Activated naive CD4-positive, alpha-beta T cell treated with anti-CD3 and anti-CD28 coated beads for 36 hours (primary cell): Measurements from ENCODE around the gene PRKD1. TPM values are rescaled to one million over a fixed set of nuclear protein-coding genes. Genes with fewer than 3 reads are reported as not detected.
"Not testable (repeated sequence)": the region's sequence is repeated elsewhere in the genome, so short reads cannot be mapped to it uniquely, and the experiment has no call there.

ENCODE experiments used
- CTCF ChIA-PET: fragments of 350-600 bp; sonication (Branson Sonifier 250); formaldehyde crosslinking; loops from one replicate; lab custom pipeline; 2021; ENCODE audit warnings: antibody characterized with exemption; lab: Charles Lee
- DNase-seq: peaks from one replicate; pipeline ENCODE4 v3.0.0-alpha.2; 2020
- H3K27ac Mint-ChIP-seq: one replicate; pipeline ENCODE4 v1.8.0; 2021; ENCODE audit warnings: mild to moderate bottlenecking, mixed read lengths
- H3K27me3 Mint-ChIP-seq: one replicate; pipeline ENCODE4 v1.8.0; 2021; ENCODE audit warnings: low read depth, mixed read lengths
- H3K36me3 Mint-ChIP-seq: one replicate; pipeline ENCODE4 v1.8.0; 2021; ENCODE audit warnings: low read depth, mixed read lengths
- H3K4me1 Mint-ChIP-seq: one replicate; pipeline ENCODE4 v1.8.0; 2021; ENCODE audit warnings: low read depth, mixed read lengths
- H3K4me3 Mint-ChIP-seq: one replicate; pipeline ENCODE4 v1.8.0; 2021; ENCODE audit warnings: mild to moderate bottlenecking, moderate library complexity, mixed read lengths
- H3K9me3 Mint-ChIP-seq: one replicate; pipeline ENCODE4 v1.8.0; 2021; ENCODE audit warnings: mixed read lengths
- intact Hi-C: fragments of 100-400 bp; cut with micrococcal nuclease; formaldehyde crosslinking; loops from one replicate; pipeline ENCODE4 v1.15.1; 2023
- total RNA-seq, 2 experiments: library from RNA; stranded (reverse); gene quantifications; one replicate each; pipeline ENCODE4 v1.2.3, GENCODE V29; 2021

Gene PRKD1
- total RNA-seq, 2 experiments from 2014 or later: not detected

GRCh38 chr14:29800961-29801360, 126.7 kb downstream of the PRKD1 start:
- DNase-seq: no peak
- H3K4me3 Mint-ChIP-seq: no peak overlapping the region
- CTCF ChIA-PET: interaction anchor here (0.6 kb wide), 2 partner anchors 17 to 894 kb away, joined by 4 to 5 read pairs; no protein-coding TSS in a partner anchor
- H3K36me3 Mint-ChIP-seq: no peaks in the 10 kb centered on the region
- H3K9me3 Mint-ChIP-seq: peaks cover 5% of the 10 kb centered on the region
- H3K27ac Mint-ChIP-seq: no peak overlapping the region
- intact Hi-C loops: no loop called here
- no peaks in the 10 kb centered on the region for H3K4me1 Mint-ChIP-seq
- H3K27me3 Mint-ChIP-seq: no peaks in the 10 kb centered on the region

- intact Hi-C loops: no loop called here
- H3K27ac Mint-ChIP-seq: no peak overlapping the region
- H3K4me3 Mint-ChIP-seq: no peak overlapping the region
- H3K4me1 Mint-ChIP-seq: no peaks in the 10 kb centered on the region
- H3K9me3 Mint-ChIP-seq: peaks cover 5% of the 10 kb centered on the region
- H3K36me3 Mint-ChIP-seq: no peaks in the 10 kb centered on the region
- CTCF ChIA-PET: no interaction called here
- no peak for DNase-seq
- no peaks in the 10 kb centered on the region for H3K27me3 Mint-ChIP-seq
Measured at GRCh38 chr14:29799464-29800095, 128.1 kb downstream of the PRKD1 start.

GRCh38 chr14:29798811-29799210, 128.8 kb downstream of the PRKD1 start:
- no peak for DNase-seq
- Mint-ChIP-seq H3K27me3 (no peaks in the 10 kb centered on the region), H3K4me1 (no peaks in the 10 kb centered on the region), H3K4me3 (no peak overlapping the region), H3K36me3 (no peaks in the 10 kb centered on the region), H3K9me3 (peaks cover 5% of the 10 kb centered on the region), H3K27ac (no peak overlapping the region)
- CTCF ChIA-PET: no interaction called here
- intact Hi-C loops: no loop called here

GRCh38 chr14:29798108-29798663, 129.5 kb downstream of the PRKD1 start:
- Mint-ChIP-seq H3K27ac (no peak overlapping the region), H3K36me3 (no peaks in the 10 kb centered on the region), H3K27me3 (no peaks in the 10 kb centered on the region), H3K4me3 (no peak overlapping the region), H3K4me1 (no peaks in the 10 kb centered on the region), H3K9me3 (peaks cover 5% of the 10 kb centered on the region)
- CTCF ChIA-PET: no interaction called here
- intact Hi-C loops: no loop called here
- no peak for DNase-seq

DNA sequence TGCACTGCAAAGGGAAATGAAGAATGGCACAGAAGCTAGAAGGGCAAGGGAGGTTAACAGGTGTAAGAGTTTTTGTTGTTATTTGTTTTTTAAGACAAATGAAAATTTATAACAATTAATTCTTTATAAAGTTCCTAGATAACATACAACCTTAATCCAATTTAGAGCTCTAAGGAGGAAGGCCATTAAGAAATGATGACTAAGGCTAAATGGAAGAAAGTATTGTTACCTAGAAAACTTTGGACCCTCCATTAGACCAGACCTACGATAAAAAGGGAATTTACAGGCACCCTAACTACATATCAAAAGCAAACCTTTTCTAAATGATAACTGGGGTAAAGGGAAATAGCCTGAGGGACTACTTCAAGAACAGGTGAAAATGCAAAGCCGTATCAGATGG, 130.8 kb downstream of the PRKD1 start:
- CTCF ChIA-PET: no interaction called here
- Mint-ChIP-seq H3K27me3 (no peaks in the 10 kb centered on the region), H3K4me1 (no peaks in the 10 kb centered on the region), H3K4me3 (no peak overlapping the region), H3K27ac (no peak overlapping the region), H3K9me3 (peaks cover 5% of the 10 kb centered on the region), H3K36me3 (no peaks in the 10 kb centered on the region)
- intact Hi-C loops: no loop called here
- DNase-seq: no peak

- intact Hi-C loops: no loop called here
- H3K36me3 Mint-ChIP-seq: no peaks in the 10 kb centered on the region
- no peak overlapping the region for H3K27ac Mint-ChIP-seq
- no peaks in the 10 kb centered on the region for H3K27me3 Mint-ChIP-seq
- H3K9me3 Mint-ChIP-seq: peaks cover 3% of the 10 kb centered on the region
- H3K4me3 Mint-ChIP-seq: no peak overlapping the region
- no peaks in the 10 kb centered on the region for H3K4me1 Mint-ChIP-seq
- CTCF ChIA-PET: no interaction called here
- no peak for DNase-seq
Measured at GRCh38 chr14:29789475-29789874, 138.2 kb downstream of the PRKD1 start.

DNA sequence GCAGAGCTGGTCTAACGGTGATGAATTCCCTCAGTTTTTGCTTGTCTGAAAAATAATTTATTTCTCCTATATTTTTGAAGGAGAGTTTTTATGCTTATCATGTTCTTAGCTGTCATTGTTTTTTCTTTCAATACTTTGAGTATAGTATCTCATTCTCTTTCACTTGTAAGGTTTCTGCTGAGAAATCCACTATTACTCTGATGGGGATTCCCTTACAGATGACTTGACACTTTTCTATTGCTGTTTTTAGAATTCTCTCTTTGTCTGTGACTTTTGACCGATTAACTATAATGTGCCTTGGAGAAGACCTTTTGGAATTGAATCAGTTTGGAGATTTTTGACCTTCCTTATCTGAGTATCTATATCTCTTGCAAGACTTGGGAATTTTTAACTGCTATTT, 139.6 kb downstream of the PRKD1 start:
- no peak for DNase-seq
- CTCF ChIA-PET: no interaction called here
- Mint-ChIP-seq H3K9me3 (peaks cover 3% of the 10 kb centered on the region), H3K36me3 (no peaks in the 10 kb centered on the region), H3K4me1 (no peaks in the 10 kb centered on the region), H3K27ac (no peak overlapping the region), H3K4me3 (no peak overlapping the region), H3K27me3 (no peaks in the 10 kb centered on the region)
- intact Hi-C loops: no loop called here

GRCh38 chr14:29783556-29783955, 144.1 kb downstream of the PRKD1 start:
- CTCF ChIA-PET: no interaction called here
- Mint-ChIP-seq H3K27ac (no peak overlapping the region), H3K27me3 (no peaks in the 10 kb centered on the region), H3K9me3 (peaks cover 3% of the 10 kb centered on the region), H3K4me1 (no peaks in the 10 kb centered on the region), H3K36me3 (no peaks in the 10 kb centered on the region), H3K4me3 (no peak overlapping the region)
- intact Hi-C loops: no loop called here
- no peak for DNase-seq

- CTCF ChIA-PET: no interaction called here
- intact Hi-C loops: no loop called here
- Mint-ChIP-seq H3K4me3 (no peak overlapping the region), H3K36me3 (no peaks in the 10 kb centered on the region), H3K4me1 (no peaks in the 10 kb centered on the region), H3K27me3 (no peaks in the 10 kb centered on the region), H3K9me3 (peaks cover 9% of the 10 kb centered on the region), H3K27ac (no peak overlapping the region)
- DNase-seq: no peak
Measured at GRCh38 chr14:29782041-29782440, 145.6 kb downstream of the PRKD1 start.

- H3K27ac Mint-ChIP-seq, H3K27me3 Mint-ChIP-seq, DNase-seq, intact Hi-C loops, H3K36me3 Mint-ChIP-seq, H3K4me1 Mint-ChIP-seq, H3K4me3 Mint-ChIP-seq, CTCF ChIA-PET: not testable (repeated sequence)
- peaks cover 18% of the 10 kb centered on the region for H3K9me3 Mint-ChIP-seq
Measured at GRCh38 chr14:29777142-29777541, 150.5 kb downstream of the PRKD1 start.

DNA sequence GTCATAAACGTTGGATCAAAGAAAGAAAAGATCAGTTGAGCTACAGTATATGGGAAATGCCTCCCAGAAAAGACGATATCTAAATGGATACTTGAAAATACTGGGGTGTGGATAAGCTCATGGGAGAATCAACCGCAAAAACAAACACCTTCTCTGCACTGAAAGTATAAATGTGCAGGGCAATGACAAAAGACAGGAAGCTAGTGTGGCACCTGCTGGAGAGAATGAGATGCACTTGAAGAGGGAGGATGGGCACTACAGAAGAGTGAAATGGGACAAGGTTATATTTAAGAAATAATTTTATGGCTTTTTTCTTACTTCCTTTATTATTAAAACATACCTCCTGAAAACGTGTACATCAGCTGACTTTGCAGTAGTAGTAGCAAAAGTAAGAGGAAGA, 153.7 kb downstream of the PRKD1 start:
- CTCF ChIA-PET: interaction anchor here (1.0 kb wide), 1 partner anchor 226 kb away, joined by 3 read pairs; no protein-coding TSS in a partner anchor
- intact Hi-C loops: no loop called here
- Mint-ChIP-seq H3K4me1 (no peaks in the 10 kb centered on the region), H3K36me3 (no peaks in the 10 kb centered on the region), H3K27me3 (no peaks in the 10 kb centered on the region), H3K9me3 (peaks cover 18% of the 10 kb centered on the region), H3K4me3 (no peak overlapping the region), H3K27ac (no peak overlapping the region)
- DNase-seq: no peak

DNA sequence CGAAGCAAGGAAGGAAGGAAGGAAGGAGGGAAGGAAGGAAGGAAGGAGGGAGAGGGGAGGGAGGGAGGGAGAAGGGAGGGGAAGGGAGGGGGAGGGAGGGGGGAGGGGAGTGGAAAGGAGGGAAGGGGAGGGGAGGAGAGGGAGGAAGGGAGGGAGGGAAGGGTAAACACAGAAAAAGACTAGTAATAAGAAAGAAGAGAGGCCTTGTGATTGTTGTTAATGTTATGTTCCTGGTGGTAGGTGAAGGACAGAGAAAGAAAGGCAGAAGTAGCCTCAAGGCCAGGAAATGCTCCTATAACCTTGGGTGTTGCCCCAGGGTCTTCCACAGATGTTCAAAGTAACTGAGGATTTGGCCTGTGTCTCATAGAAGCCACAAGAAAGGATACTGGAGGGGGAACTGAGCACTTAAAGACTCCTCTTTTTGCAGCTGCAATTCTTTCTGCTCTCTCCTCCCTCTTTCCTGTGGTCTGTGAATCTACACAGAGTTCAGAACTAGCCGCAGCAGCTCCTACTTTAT, 164.2 kb downstream of the PRKD1 start:
- no peaks in the 10 kb centered on the region for H3K27me3 Mint-ChIP-seq
- no peaks in the 10 kb centered on the region for H3K9me3 Mint-ChIP-seq
- DNase-seq: no peak
- H3K4me3 Mint-ChIP-seq: no peak overlapping the region
- H3K27ac Mint-ChIP-seq: no peak overlapping the region
- H3K4me1 Mint-ChIP-seq: no peaks in the 10 kb centered on the region
- no peaks in the 10 kb centered on the region for H3K36me3 Mint-ChIP-seq
- CTCF ChIA-PET: no interaction called here
- intact Hi-C loops: no loop called here
